HG03354 (cell line): ENCODE measurements around the gene RPS6KC1.
"Not testable (repeated sequence)": the region's sequence is repeated elsewhere in the genome, so short reads cannot be mapped to it uniquely, and the experiment has no call there.

Experiments
- ATAC-seq: cut with Tn5 transposase; IDR thresholded peaks from one replicate; pipeline ENCODE4 v1.9.1; 2021; ENCODE audit warnings: mild to moderate bottlenecking; ENCODE audit not compliant: unreplicated experiment, poor library complexity, severe bottlenecking

RPS6KC1 gene

GRCh38 chr1:213303286-213303685, 252.2 kb downstream of the RPS6KC1 start:
- ATAC-seq = no peak

- ATAC-seq = no peak
These were observed 264.5 kb downstream of the RPS6KC1 start for GRCh38 chr1:213315571-213315970.

GRCh38 chr1:213318458-213318857, 267.4 kb downstream of the RPS6KC1 start:
- ATAC-seq = not testable (repeated sequence)

GRCh38 chr1:213320191-213320870, 269.3 kb downstream of the RPS6KC1 start:
- no peak for ATAC-seq
